GM21360 (cell line): ENCODE data around the gene POLR2L.

Experiments used
- ATAC-seq: cut with Tn5 transposase; IDR thresholded peaks from one replicate; pipeline ENCODE4 v1.9.1; 2021; ENCODE audit warnings: mild to moderate bottlenecking, moderate library complexity; ENCODE audit not compliant: unreplicated experiment

Gene POLR2L

GRCh38 chr11:869399-870126, 27.2 kb upstream of the POLR2L start:
- no peak for ATAC-seq

- no peak for ATAC-seq
These were observed 26.5 kb upstream of the POLR2L start for GRCh38 chr11:868802-869201.

GRCh38 chr11:868394-868793, 26.1 kb upstream of the POLR2L start:
- no peak for ATAC-seq

GRCh38 chr11:867856-868358, 25.6 kb upstream of the POLR2L start:
- ATAC-seq: no peak

GRCh38 chr11:866481-866880, 24.2 kb upstream of the POLR2L start:
- ATAC-seq: no peak

GRCh38 chr11:865462-866430, 23.4 kb upstream of the POLR2L start:
- ATAC-seq: no peak

- ATAC-seq: no peak
These were observed 22.6 kb upstream of the POLR2L start for GRCh38 chr11:864898-865297.

GRCh38 chr11:863910-864827, 21.8 kb upstream of the POLR2L start:
- ATAC-seq: no peak

GRCh38 chr11:863023-863909, 20.9 kb upstream of the POLR2L start:
- no peak for ATAC-seq

GRCh38 chr11:862696-863022, 20.3 kb upstream of the POLR2L start:
- ATAC-seq: no peak

- ATAC-seq: no peak
These were observed 19.8 kb upstream of the POLR2L start for GRCh38 chr11:862081-862661.

GRCh38 chr11:861105-861479, 18.8 kb upstream of the POLR2L start:
- no peak for ATAC-seq

GRCh38 chr11:860234-861104, 18.1 kb upstream of the POLR2L start:
- no peak for ATAC-seq

- ATAC-seq: no peak
These were observed 17.2 kb upstream of the POLR2L start for GRCh38 chr11:859394-860131.

- no peak for ATAC-seq
These were observed 16.5 kb upstream of the POLR2L start for GRCh38 chr11:858762-859339.

GRCh38 chr11:858053-858761, 15.9 kb upstream of the POLR2L start:
- no peak for ATAC-seq

- no peak for ATAC-seq
These were observed 14.1 kb upstream of the POLR2L start for GRCh38 chr11:856397-856796.
